HG02642 (cell line): ENCODE measurements around the gene FUT1.
"Not testable (repeated sequence)": the region's sequence is repeated elsewhere in the genome, so short reads cannot be mapped to it uniquely, and the experiment has no call there.

Experiments
- ATAC-seq: cut with Tn5 transposase; IDR thresholded peaks from one replicate; pipeline ENCODE4 v1.9.1; 2021; ENCODE audit warnings: mild to moderate bottlenecking; ENCODE audit not compliant: unreplicated experiment, poor library complexity

FUT1 gene

DNA sequence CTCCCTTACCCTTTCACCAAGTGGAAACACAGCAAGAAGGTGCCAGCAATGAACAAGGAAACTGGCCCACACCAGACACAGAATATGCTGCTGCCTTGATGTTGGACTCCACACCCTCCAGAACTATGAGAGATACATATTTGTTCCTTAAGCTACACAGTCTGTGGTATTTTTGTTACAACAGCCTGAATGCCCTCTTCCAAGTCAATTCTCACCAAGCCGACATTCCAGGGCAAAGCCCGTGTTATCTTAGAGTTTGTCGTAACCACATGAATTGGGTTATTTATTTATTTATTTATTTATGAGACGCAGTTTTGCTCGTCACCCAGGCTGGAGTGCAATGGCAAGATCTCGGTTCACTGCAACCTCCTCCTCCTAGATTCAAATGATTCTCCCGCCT, 17.8 kb upstream of the FUT1 start:
- no peak for ATAC-seq

GRCh38 chr19:48768994-48769713, 16.7 kb upstream of the FUT1 start:
- no peak for ATAC-seq

GRCh38 chr19:48768171-48768753, 15.8 kb upstream of the FUT1 start:
- ATAC-seq = not testable (repeated sequence)

DNA sequence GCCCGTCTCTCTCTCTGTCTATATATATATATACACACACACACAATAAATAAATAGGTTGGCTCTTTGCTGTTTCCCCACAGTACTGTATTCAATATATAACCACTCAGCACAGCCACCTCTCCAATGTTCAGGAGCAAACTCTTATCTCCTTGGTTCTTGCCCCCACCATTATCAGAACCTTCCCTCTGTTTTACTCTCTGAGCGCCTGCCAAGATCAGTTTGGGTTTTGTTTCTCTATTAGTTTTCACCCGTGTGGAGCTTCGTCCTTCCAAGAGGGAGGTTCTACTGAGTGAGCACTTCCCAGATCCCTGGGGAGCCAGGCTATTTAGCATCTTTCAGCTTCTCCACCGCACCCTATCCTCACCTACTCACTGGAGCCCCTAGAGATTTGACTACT, 13.4 kb upstream of the FUT1 start:
- not testable (repeated sequence) for ATAC-seq

- no peak for ATAC-seq
Observed at GRCh38 chr19:48760504-48761205, 8.2 kb upstream of the FUT1 start.

DNA sequence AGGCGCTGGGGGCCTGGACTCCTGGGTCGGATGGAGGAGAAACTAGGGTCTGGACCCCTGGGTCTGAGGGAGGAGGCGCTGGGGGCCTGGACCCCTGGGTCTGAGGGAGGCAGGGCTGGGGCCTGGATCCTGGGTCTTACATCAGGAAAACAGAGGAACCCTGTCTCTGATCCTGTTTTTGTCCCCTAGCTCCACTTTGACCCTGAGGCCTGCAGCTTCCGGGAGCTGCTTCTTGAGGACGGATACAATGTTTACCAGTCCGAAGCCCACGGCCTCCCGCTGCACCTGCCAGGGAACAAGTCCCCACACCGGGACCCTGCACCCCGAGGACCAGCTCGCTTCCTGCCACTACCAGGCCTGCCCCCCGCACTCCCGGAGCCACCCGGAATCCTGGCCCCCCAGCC, 5.3 kb upstream of the FUT1 start:
- ATAC-seq = no peak

DNA sequence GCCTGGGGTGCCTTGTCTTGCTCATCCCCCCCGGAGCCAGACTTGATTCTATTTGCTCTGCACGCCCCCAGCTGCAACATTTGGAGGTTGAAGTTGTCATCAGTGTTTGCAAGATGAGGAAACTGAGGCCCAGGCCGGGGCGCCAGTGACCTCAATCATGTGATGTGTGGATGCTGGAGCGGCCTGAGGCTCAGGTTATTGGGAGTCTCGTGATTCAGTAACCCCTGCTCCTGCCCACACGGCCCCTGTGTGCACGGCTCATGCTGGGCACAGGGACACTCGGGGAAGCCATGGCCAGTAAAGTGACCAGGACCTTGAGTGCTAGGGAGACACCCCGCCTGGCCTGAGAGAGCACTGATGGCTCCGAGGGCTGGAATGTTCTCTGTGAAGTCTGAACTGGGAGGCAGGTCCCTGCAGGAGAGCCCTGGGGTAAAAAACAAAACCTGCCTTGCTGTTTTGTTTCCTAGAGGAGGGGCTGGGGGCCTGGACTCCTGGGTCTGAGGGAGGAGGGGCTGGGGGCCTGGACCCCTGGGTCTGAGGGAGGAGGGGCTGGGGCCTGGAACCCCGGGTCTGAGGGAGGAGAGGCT, 4.7 kb upstream of the FUT1 start:
- ATAC-seq = no peak

DNA sequence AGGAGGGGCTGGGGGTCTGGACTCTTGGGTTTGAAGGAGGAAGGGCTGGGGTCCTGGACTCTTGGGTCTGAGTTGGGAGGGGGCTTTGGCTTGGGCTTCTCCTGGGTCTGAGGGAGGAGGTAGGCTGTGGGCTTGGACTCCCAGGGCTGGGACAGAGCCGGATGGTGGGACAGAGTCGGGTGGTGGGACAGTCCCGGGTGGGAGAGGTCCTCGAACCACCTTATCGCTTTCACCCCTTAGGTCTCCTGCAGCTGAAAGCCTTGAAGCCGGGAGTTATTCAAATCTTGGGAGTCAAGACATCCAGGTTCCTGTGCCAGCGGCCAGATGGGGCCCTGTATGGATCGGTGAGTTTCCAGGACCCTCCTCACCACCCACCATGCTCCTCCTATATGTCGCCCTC, 4.2 kb upstream of the FUT1 start:
- ATAC-seq = no peak

GRCh38 chr19:48756212-48756611, 3.8 kb upstream of the FUT1 start:
- no peak for ATAC-seq

DNA sequence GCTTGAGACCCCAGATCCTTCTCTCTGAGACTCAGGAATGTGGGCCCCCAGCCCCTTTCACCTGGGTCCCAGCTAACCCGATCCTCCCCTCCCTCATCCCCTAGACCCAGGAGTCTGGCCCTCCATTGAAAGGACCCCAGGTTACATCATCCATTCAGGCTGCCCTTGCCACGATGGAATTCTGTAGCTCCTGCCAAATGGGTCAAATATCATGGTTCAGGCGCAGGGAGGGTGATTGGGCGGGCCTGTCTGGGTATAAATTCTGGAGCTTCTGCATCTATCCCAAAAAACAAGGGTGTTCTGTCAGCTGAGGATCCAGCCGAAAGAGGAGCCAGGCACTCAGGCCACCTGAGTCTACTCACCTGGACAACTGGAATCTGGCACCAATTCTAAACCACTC, 3.3 kb upstream of the FUT1 start:
- no peak for ATAC-seq

- no peak for ATAC-seq
Observed at GRCh38 chr19:48755084-48755641, 2.7 kb upstream of the FUT1 start, which contains the start of gene FGF21. FGF21 (plus strand) TSS chr19:48755524; CDS start chr19:48756237, 713 bp downstream.

- ATAC-seq = no peak
Observed at GRCh38 chr19:48751845-48752495, 471 bp downstream of the FUT1 start.

GRCh38 chr19:48750771-48751504, 1.5 kb downstream of the FUT1 start:
- ATAC-seq = no peak

DNA sequence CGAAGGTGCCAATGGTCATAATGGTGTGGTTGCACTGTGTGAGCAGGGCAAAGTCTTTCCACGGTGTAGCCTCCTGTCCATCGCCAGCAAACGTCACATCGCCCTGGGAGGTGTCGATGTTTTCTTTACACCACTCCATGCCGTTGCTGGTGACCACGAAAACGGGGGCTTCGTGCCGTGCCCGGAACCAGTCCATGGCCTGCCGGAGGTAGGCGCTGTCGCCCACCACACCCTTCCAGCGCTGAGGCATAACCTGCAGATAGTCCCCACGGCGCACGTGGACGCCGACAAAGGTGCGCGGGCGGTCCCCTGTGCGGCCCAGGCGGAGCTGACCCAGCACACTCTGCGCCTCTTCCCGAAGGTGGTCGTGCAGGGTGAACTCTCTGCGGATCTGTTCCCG, 2.1 kb downstream of the FUT1 start:
- no peak for ATAC-seq

DNA sequence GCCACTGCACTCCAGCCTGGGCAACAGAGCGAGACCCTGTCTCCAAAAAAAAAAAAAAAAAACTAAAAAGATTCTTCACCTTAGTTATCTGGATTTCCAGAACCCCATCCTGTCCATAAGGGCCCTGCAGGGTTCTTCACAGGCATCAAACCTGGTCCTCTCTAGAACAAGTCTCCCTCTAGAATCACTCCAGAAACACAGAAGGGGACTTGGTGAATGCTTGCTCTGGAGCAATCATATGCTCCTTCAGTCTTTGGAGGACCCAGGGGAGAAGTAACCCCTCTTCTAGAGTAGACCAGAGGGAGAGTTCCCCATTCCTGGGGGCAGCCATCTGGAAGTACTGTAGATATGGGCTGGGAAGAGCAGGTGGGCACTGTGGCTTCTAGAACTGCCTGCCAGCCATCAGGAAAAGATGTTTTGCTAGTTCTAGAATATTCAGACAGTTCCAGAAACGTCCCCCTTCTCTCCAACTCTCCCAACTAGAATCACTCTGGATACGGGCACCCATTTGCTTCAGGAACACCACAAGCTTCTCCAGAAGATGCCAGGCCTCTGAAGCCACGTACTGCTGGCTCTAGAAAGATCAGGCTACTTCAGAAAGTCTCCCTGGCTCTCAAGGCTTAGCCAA, 2.8 kb downstream of the FUT1 start:
- ATAC-seq = no peak

GRCh38 chr19:48746738-48747575, 5.5 kb downstream of the FUT1 start, which contains the start of gene IZUMO1:
IZUMO1 (minus strand) TSS chr19:48746909; CDS start chr19:48745859, 1,050 bp downstream.
- no peak for ATAC-seq

DNA sequence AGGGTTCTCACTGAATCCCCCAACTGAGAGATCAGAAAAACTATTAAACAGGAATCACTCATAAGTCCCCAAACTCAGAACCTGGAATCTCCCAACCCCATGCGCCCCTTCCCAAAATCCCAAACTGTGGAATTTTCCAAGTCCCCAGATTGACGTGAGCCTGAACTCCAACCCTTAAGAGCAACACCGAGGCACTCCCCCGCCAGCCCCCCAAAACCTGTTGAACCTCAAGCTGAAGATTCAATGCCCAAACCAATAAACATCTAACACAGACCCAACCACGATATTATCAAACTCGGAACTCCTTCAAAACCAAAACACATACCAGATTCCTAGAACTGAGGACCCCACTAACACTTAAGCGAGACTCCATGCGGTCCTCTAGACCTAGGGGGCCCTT, 6.3 kb downstream of the FUT1 start:
- ATAC-seq = no peak
